GM12801 (cell line): ENCODE measurements around the gene MYOM1.

ENCODE experiments used
- CTCF ChIP-seq: IDR thresholded peaks from one replicate; pipeline ENCODE4 v1.5.1; 2011; ENCODE audit warnings: control low read depth; ENCODE audit not compliant: insufficient read length; ENCODE audit errors: extremely low read depth

MYOM1 gene

DNA sequence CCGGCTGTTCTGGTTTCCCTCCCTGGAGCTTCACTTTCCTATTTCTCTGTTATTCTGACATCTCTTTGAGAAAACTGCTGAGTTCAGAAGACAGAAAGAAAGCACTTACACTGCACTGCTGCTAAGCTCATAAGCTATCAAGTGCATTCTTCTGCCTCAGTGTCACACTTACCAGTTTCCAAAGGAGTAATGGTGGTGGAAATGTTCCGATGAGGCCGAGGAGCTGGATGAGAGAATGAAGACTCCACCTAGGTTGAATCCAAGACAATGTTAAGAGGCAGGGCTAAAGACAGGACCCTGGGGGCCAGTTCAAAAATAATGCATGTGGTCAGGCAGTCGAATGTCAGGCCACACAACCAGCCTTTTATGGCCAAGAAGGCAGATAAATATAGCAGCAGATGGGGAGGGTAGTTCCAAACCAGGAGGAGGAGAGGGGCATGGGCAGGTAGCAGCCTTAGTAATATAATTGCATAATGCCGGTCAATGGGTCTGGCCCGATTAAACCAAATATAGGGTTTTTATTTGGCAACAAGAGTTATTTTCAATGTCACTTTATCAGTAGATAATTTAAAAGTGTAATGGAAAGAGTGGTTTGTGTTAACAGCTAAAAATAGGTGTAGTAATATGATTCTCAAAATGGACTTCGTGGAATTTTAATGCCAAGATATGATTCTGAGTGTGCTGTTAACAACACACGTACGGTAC, at the start of gene MYOM1:
MYOM1 (minus strand) TSS at position 338 of the 705 bp plus-strand sequence. CDS start 4,745 bp downstream, outside the sequence.
- no peak for TF ChIP-seq CTCF

DNA sequence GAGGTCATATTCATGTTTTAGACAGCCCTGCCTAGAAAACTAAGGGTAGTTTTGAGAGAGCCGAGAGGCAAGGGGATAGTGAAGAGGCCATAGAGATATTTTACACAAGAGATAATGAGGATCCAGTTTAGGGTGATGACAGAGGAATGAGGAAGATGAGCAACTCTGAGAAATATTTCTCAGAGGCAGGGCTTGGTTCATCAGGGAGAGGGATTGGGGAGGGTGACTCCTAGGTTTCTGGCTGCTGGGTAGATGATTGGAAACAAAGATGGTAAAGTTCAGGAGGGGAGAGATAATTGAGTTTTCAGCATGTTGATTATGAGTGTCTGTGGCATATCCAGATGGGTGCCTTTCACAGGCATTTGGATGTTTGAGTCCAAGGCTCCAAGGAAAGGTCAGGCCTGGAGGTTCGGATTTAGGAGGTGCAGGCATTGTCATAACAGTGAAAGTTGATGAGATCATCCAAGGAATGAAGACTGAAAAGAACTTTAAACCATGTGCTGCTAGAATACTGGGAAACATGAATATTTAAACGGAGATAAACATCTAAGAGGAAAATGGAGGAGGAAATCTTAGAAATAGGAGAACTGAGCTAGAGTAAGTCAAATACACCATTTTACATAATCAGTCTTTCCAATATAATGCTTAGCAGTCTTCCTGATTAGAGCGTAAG, 49.6 kb upstream of the MYOM1 start:
- TF ChIP-seq CTCF = no peak

- no peak for TF ChIP-seq CTCF
Measured at GRCh38 chr18:3268306-3268705, 48.5 kb upstream of the MYOM1 start.

GRCh38 chr18:3266062-3266608, 46.4 kb upstream of the MYOM1 start:
- no peak for TF ChIP-seq CTCF

DNA sequence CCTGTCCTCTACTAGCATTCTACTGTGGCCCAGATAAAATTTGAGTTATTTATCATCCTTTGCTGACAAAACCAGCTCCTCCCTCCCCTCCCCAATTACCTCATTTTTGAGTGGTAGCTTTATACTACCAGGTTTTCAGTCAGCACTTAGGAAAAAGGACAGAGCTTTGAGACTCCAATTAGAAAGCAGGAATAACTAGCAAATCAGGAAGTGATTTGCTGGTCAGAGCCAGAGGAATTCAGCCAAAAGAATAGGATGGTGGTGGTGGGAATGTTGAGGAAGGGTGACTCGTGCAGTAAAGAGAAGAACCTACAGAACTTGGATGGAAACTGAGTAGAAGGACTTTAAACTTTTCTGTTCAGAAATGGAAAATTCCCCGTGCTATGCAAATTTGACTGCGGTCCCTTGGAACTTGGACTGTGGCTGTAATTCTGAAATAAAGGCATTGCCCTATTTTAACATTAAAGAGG, 45.8 kb upstream of the MYOM1 start:
- no peak for TF ChIP-seq CTCF

GRCh38 chr18:3264362-3264761, 44.6 kb upstream of the MYOM1 start:
- no peak for TF ChIP-seq CTCF

DNA sequence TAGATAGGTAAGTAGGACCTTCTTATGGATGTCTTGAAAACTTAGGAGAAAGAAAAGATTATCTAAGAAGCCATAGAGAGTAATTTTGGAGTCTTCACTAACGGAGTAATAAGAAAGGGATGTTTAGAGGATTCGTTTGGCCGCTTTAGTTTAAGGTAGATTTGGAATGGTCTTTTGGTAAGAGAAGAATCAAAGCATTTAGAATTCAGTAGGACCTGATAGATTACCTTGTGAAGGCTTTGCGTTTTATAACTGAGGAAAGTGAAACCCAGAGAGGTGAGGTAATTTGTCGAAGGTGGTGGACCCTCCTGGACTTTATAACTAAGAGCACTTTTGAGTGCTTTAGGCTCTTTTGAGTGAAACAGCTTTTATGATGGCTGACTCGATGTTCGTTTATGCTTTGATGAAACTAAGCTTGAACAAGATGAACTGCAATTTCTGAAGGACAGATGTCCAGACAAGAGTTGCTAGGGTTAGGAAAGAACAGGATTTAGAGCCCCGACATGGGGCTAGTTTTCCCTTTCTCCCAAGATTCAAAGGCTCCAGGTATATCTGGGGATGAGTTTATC, 43.4 kb upstream of the MYOM1 start:
- no peak for TF ChIP-seq CTCF
